Measurements from ENCODE around the gene SLC40A1.

GRCh38 chr2:189551808-189552207 is 28.8 kb downstream of the SLC40A1 start:
- no peak for TF ChIP-seq REST (IDR thresholded peaks at IDR 0.05; ENCODE audit: insufficient read depth in 1 of 2, low read depth in 2 of 2, low read length in 2 of 2)
- TF ChIP-seq POLR2AphosphoS5 (IDR thresholded peaks at IDR 0.05; ENCODE audit: low read depth, low read length) = no peak
- TF ChIP-seq TAF1 (IDR thresholded peaks at IDR 0.05; ENCODE audit: borderline replicate concordance, insufficient read depth, low read length) = no peak
- TF ChIP-seq FOXP2 (optimal IDR thresholded peaks at IDR 0.05; ENCODE audit: borderline replicate concordance, extremely low read depth, extremely low read length, insufficient read depth) = no peak
- no peak for TF ChIP-seq SIN3A (IDR thresholded peaks at IDR 0.05; ENCODE audit: borderline replicate concordance, insufficient read depth, low read length)
